HL-60/S4 treated with retinoic acid at 250 ng/mL for 4 days and 3 days (cell line): ENCODE data around the gene RGS9.
"Not testable (repeated sequence)": the region's sequence is repeated elsewhere in the genome, so short reads cannot be mapped to it uniquely, and the experiment has no call there.

Experiments used
- in situ Hi-C: fragments of 300-500 bp; cut with MboI; formaldehyde crosslinking; loops from 2 replicates; pipeline ENCODE4 v1.7.0; 2022; ENCODE audit warnings: low sequenced_read_pairs

RGS9 gene

GRCh38 chr17:65180752-65181236, 43.6 kb downstream of the RGS9 start:
- in situ Hi-C loops, result not testable (repeated sequence)

- in situ Hi-C loops, result no loop called here
Observed at GRCh38 chr17:65181237-65182061, 44.3 kb downstream of the RGS9 start.

GRCh38 chr17:65182233-65182632, 45.1 kb downstream of the RGS9 start:
- in situ Hi-C loops, result no loop called here

GRCh38 chr17:65183736-65184135, 46.6 kb downstream of the RGS9 start:
- in situ Hi-C loops, result no loop called here

- in situ Hi-C loops, result no loop called here
Observed at GRCh38 chr17:65184235-65184959, 47.2 kb downstream of the RGS9 start.

GRCh38 chr17:65185062-65185461, 47.9 kb downstream of the RGS9 start:
- in situ Hi-C loops, result no loop called here

GRCh38 chr17:65185668-65186382, 48.7 kb downstream of the RGS9 start:
- in situ Hi-C loops, result no loop called here

- in situ Hi-C loops, result no loop called here
Observed at GRCh38 chr17:65190467-65191097, 53.4 kb downstream of the RGS9 start.

- in situ Hi-C loops, result no loop called here
Observed at GRCh38 chr17:65191811-65192740, 54.9 kb downstream of the RGS9 start.

- in situ Hi-C loops, result no loop called here
Observed at GRCh38 chr17:65193305-65193704, 56.1 kb downstream of the RGS9 start.

- in situ Hi-C loops, result no loop called here
Observed at GRCh38 chr17:65193716-65194293, 56.6 kb downstream of the RGS9 start.

GRCh38 chr17:65194670-65195334, 57.6 kb downstream of the RGS9 start:
- in situ Hi-C loops, result no loop called here

GRCh38 chr17:65195716-65196115, 58.5 kb downstream of the RGS9 start:
- in situ Hi-C loops, result no loop called here

- in situ Hi-C loops, result no loop called here
Observed at GRCh38 chr17:65196617-65197016, 59.4 kb downstream of the RGS9 start.

- in situ Hi-C loops, result no loop called here
Observed at GRCh38 chr17:65197201-65197600, 60.0 kb downstream of the RGS9 start.

- in situ Hi-C loops, result no loop called here
Observed at GRCh38 chr17:65198653-65199382, 61.6 kb downstream of the RGS9 start.

GRCh38 chr17:65201331-65201730, 64.2 kb downstream of the RGS9 start:
- in situ Hi-C loops, result no loop called here

- in situ Hi-C loops, result no loop called here
Observed at GRCh38 chr17:65202844-65203571, 65.8 kb downstream of the RGS9 start.
